CD4-positive, alpha-beta memory T cell (primary cell): ENCODE data around the gene GRAMD2A. TPM values are rescaled to one million over a fixed set of nuclear protein-coding genes. Genes with fewer than 3 reads are reported as not detected.
A peak's percentile ranks its signal among the peaks of the same experiment; 100 is the strongest.

ENCODE experiments used
- CTCF ChIA-PET: fragments of 350-600 bp; sonication (Branson Sonifier 250); formaldehyde crosslinking; loops from one replicate; lab custom pipeline; 2021; ENCODE audit warnings: inconsistent platforms; ENCODE audit not compliant: partially characterized antibody; lab: Charles Lee
- POLR2A ChIA-PET: fragments of 350-600 bp; sonication (Branson Sonifier 250); formaldehyde crosslinking; loops from one replicate; lab custom pipeline; 2021; ENCODE audit not compliant: partially characterized antibody; lab: Charles Lee
- DNase-seq, 5 donors: peaks; one replicate each; pipeline versions ENCODE4 v3.0.0 to v3.0.0-alpha.2; 2020 to 2022; ENCODE audit warnings: mixed read lengths in 1 of 5
- H3K27ac ChIP-seq: one replicate; pipeline ENCODE4 v1.7.0; 2013; ENCODE audit warnings: low read depth, low read length
- H3K27me3 ChIP-seq: 2 replicates; pipeline ENCODE4 v1.7.0; 2013; ENCODE audit warnings: mild to moderate bottlenecking, low read length, moderate library complexity; ENCODE audit not compliant: insufficient read depth
- H3K36me3 ChIP-seq: 2 replicates; pipeline ENCODE4 v1.7.0; 2013; ENCODE audit warnings: mild to moderate bottlenecking, low read length, moderate library complexity; ENCODE audit not compliant: insufficient read depth
- H3K4me1 ChIP-seq: 2 replicates; pipeline ENCODE4 v1.7.0; 2013; ENCODE audit warnings: mild to moderate bottlenecking, low read length, moderate library complexity; ENCODE audit not compliant: insufficient read depth
- H3K4me3 ChIP-seq, 2 donors: one replicate each; pipeline ENCODE4 v1.7.0; 2013; ENCODE audit warnings: low read length in 2 of 2, mild to moderate bottlenecking in 1 of 2
- H3K9me3 ChIP-seq, 2 donors: one replicate each; pipeline ENCODE4 v1.7.0; 2013; ENCODE audit warnings: low read length in 2 of 2, control low read depth in 1 of 2; ENCODE audit not compliant: control insufficient read depth in 1 of 2
- H3K27ac Mint-ChIP-seq, 7 donors: one replicate each; pipeline ENCODE4 v1.8.0; 2020 to 2021; ENCODE audit warnings: mixed read lengths in 7 of 7, mild to moderate bottlenecking in 6 of 7, inconsistent platforms in 3 of 7, moderate library complexity in 3 of 7
- H3K27me3 Mint-ChIP-seq, 2 donors: one replicate each; pipeline ENCODE4 v1.8.0; 2020 to 2021; ENCODE audit warnings: mixed read lengths in 2 of 2
- H3K36me3 Mint-ChIP-seq, 2 donors: one replicate each; pipeline ENCODE4 v1.8.0; 2020 to 2021; ENCODE audit warnings: mixed read lengths in 2 of 2, inconsistent platforms in 1 of 2, mild to moderate bottlenecking in 1 of 2
- H3K4me1 Mint-ChIP-seq, 4 donors: one replicate each; pipeline ENCODE4 v1.8.0; 2020 to 2021; ENCODE audit warnings: mixed read lengths in 4 of 4, mild to moderate bottlenecking in 1 of 4
- H3K4me3 Mint-ChIP-seq, 8 donors: one replicate each; pipeline ENCODE4 v1.8.0; 2020 to 2021; ENCODE audit warnings: mixed read lengths in 8 of 8, mild to moderate bottlenecking in 7 of 8, moderate library complexity in 6 of 8, inconsistent platforms in 3 of 8
- H3K9me3 Mint-ChIP-seq, 8 donors: one replicate each; pipeline ENCODE4 v1.8.0; 2020 to 2021; ENCODE audit warnings: mixed read lengths in 8 of 8, mild to moderate bottlenecking in 5 of 8, inconsistent platforms in 3 of 8, moderate library complexity in 1 of 8
- intact Hi-C: fragments of 100-400 bp; cut with micrococcal nuclease; formaldehyde crosslinking; loops from one replicate; pipeline ENCODE4 v1.15.1; 2023
- polyA plus RNA-seq, 2 donors: library from polyadenylated mRNA; unstranded; fragments of 300-500 nt; fragmentation: Illumina TruSeq; gene quantifications; one replicate each; pipeline ENCODE4 v1.2.3, GENCODE V29; 2021
- total RNA-seq, 2 experiments: library from RNA; stranded (reverse); gene quantifications; one replicate each; pipeline ENCODE4 v1.2.3, GENCODE V29; 2021

Gene GRAMD2A
- total and polyA plus RNA-seq, 4 experiments from 2014 or later: not detected

- POLR2A ChIA-PET: interaction anchor here (7.6 kb wide), 1 partner anchor 9 kb away, joined by 40 read pairs; no protein-coding TSS in a partner anchor
- Mint-ChIP-seq H3K36me3 (peaks cover 7 to 19% of the 10 kb centered on the region in 2 donors), H3K9me3 (no peaks in the 10 kb centered on the region), H3K4me3 (peak overlapping the region in 1 of 8 donors; percentile 22), H3K27ac (peak overlapping the region in 6 of 7 donors; percentile 25 to 74 (median 54)), H3K27me3 (no peaks in the 10 kb centered on the region), H3K4me1 (peaks cover 27 to 46% (median 32%) of the 10 kb centered on the region in 4 donors)
- DNase-seq: no peak
- Histone ChIP-seq H3K4me1 (peaks cover 29% of the 10 kb centered on the region), H3K36me3 (peaks cover 10% of the 10 kb centered on the region), H3K27ac (no peak overlapping the region), H3K9me3 (no peaks in the 10 kb centered on the region), H3K4me3 (no peak overlapping the region), H3K27me3 (no peaks in the 10 kb centered on the region)
- intact Hi-C loops: no loop called here
- CTCF ChIA-PET: interaction anchor here (3.0 kb wide), 1 partner anchor 9 kb away, joined by 22 read pairs; no protein-coding TSS in a partner anchor
These were observed 38.9 kb upstream of the GRAMD2A start for GRCh38 chr15:72236381-72237003.

- intact Hi-C loops: no loop called here
- Histone ChIP-seq H3K9me3 (no peaks in the 10 kb centered on the region), H3K4me3 (no peak overlapping the region), H3K27me3 (no peaks in the 10 kb centered on the region), H3K4me1 (peaks cover 29% of the 10 kb centered on the region), H3K36me3 (no peaks in the 10 kb centered on the region), H3K27ac (no peak overlapping the region)
- Mint-ChIP-seq H3K27me3 (peaks cover 0 to 2% of the 10 kb centered on the region in 2 donors), H3K4me3 (no peak overlapping the region), H3K4me1 (peaks cover 27 to 52% (median 33%) of the 10 kb centered on the region in 4 donors), H3K36me3 (peaks cover 0 to 16% of the 10 kb centered on the region in 2 donors), H3K27ac (no peak overlapping the region), H3K9me3 (no peaks in the 10 kb centered on the region)
- ChIA-PET CTCF (interaction anchor here (3.0 kb wide), 1 partner anchor 8 kb away, joined by 22 read pairs; no protein-coding TSS in a partner anchor), POLR2A (no interaction called here)
- no peak for DNase-seq
These were observed 37.7 kb upstream of the GRAMD2A start for GRCh38 chr15:72235298-72235697.

- Mint-ChIP-seq H3K36me3 (peaks cover 0 to 18% of the 10 kb centered on the region in 2 donors), H3K27me3 (peaks cover 0 to 4% of the 10 kb centered on the region in 2 donors), H3K4me1 (peaks cover 32 to 63% (median 41%) of the 10 kb centered on the region in 4 donors), H3K27ac (peak overlapping the region in 1 of 7 donors; percentile 60), H3K9me3 (no peaks in the 10 kb centered on the region), H3K4me3 (no peak overlapping the region)
- CTCF ChIA-PET: interaction anchor here (0.9 kb wide), 1 partner anchor 34 kb away, joined by 3 read pairs; no protein-coding TSS in a partner anchor
- intact Hi-C loops: no loop called here
- no peaks in the 10 kb centered on the region for H3K9me3 ChIP-seq
- DNase-seq: no peak
- POLR2A ChIA-PET: interaction anchor here (0.7 kb wide), 1 partner anchor 37 kb away, joined by 3 read pairs; no protein-coding TSS in a partner anchor
- H3K4me3 ChIP-seq: no peak overlapping the region
- H3K4me1 ChIP-seq: peaks cover 36% of the 10 kb centered on the region
- H3K27ac ChIP-seq: no peak overlapping the region
- H3K36me3 ChIP-seq: no peaks in the 10 kb centered on the region
- no peaks in the 10 kb centered on the region for H3K27me3 ChIP-seq
These were observed 36.2 kb upstream of the GRAMD2A start for GRCh38 chr15:72233769-72234168.

GRCh38 chr15:72231833-72232478, 34.4 kb upstream of the GRAMD2A start:
- Mint-ChIP-seq H3K9me3 (no peaks in the 10 kb centered on the region), H3K4me1 (peaks cover 35 to 71% (median 48%) of the 10 kb centered on the region in 4 donors), H3K27me3 (peaks cover 0 to 4% of the 10 kb centered on the region in 2 donors), H3K4me3 (peak overlapping the region; percentile 92 to 99 (median 97)), H3K27ac (peak overlapping the region; percentile 92 to 98 (median 96)), H3K36me3 (peaks cover 0 to 21% of the 10 kb centered on the region in 2 donors)
- ChIA-PET POLR2A (interaction anchor here (1.1 to 5.0 kb wide), 10 partner anchors 8 to 242 kb away, joined by 3 to 39 read pairs (median 18); partner anchors contain the start of genes ARIH1, GRAMD2A and HEXA), CTCF (interaction anchor here (0.7 to 2.4 kb wide), 7 partner anchors 9 to 42 kb away, joined by 3 to 15 read pairs (median 3); no protein-coding TSS in a partner anchor)
- peaks cover 42% of the 10 kb centered on the region for H3K4me1 ChIP-seq
- no peaks in the 10 kb centered on the region for H3K27me3 ChIP-seq
- intact Hi-C loops: loop anchor here (1.0 kb wide), 3 partner anchors 40 to 242 kb away; partner anchors contain the start of genes ARIH1, MYO9A, PARP6 and SENP8
- DNase-seq: peak; percentile 68 to 88 (median 78)
- peak overlapping the region; percentile 96 for H3K27ac ChIP-seq
- no peaks in the 10 kb centered on the region for H3K36me3 ChIP-seq
- no peaks in the 10 kb centered on the region for H3K9me3 ChIP-seq
- peak overlapping the region; percentile 68 to 92 for H3K4me3 ChIP-seq

GRCh38 chr15:72231066-72231832, 33.7 kb upstream of the GRAMD2A start, which contains the start of gene PKM:
PKM (minus strand) TSS chr15:72231190; CDS start chr15:72219097, 12,093 bp downstream.
- Histone ChIP-seq H3K27me3 (no peaks in the 10 kb centered on the region), H3K4me3 (peak within 1 kb of the TSS; percentile 68 to 92), H3K9me3 (no peaks in the 10 kb centered on the region), H3K27ac (peak within 1 kb of the TSS; percentile 96), H3K4me1 (peaks cover 43% of the 10 kb centered on the region), H3K36me3 (no peaks in the 10 kb centered on the region)
- Mint-ChIP-seq H3K27me3 (peaks cover 0 to 4% of the 10 kb centered on the region in 2 donors), H3K4me1 (peaks cover 35 to 70% (median 50%) of the 10 kb centered on the region in 4 donors), H3K9me3 (no peaks in the 10 kb centered on the region), H3K36me3 (peaks cover 0 to 24% of the 10 kb centered on the region in 2 donors), H3K27ac (peak within 1 kb of the TSS; percentile 94 to 100 (median 97)), H3K4me3 (peak within 1 kb of the TSS; percentile 95 to 99 (median 98))
- intact Hi-C loops: loop anchor here (1.0 kb wide), 3 partner anchors 41 to 243 kb away; partner anchors contain the start of genes ARIH1, MYO9A, PARP6 and SENP8
- DNase-seq: peak; percentile 88 to 90 (median 89)
- ChIA-PET CTCF (interaction anchor here (0.7 to 2.4 kb wide), 5 partner anchors 8 to 43 kb away, joined by 3 to 15 read pairs (median 4); no protein-coding TSS in a partner anchor), POLR2A (interaction anchor here (0.6 to 5.0 kb wide), 16 partner anchors 9 to 299 kb away, joined by 3 to 39 read pairs (median 6); partner anchors contain the start of genes ARIH1, GRAMD2A, HEXA and MYO9A)
